Measurements from ENCODE around the gene SCNN1A. TPM values are rescaled to one million over a fixed set of nuclear protein-coding genes. Genes with fewer than 3 reads are reported as not detected.

Gene SCNN1A
- total and polyA plus RNA-seq, 8 donors = 2.3 to 212 (median 3.5) TPM

GRCh38 chr12:6355491-6356373, 19.6 kb downstream of the SCNN1A start:
- no peak overlapping the region for H3K4me3 ChIP-seq
- H3K36me3 ChIP-seq = peaks cover 0 to 9% of the 10 kb centered on the region in 2 donors
- H3K27ac ChIP-seq = peak overlapping the region in 1 of 2 donors; percentile 69
- ATAC-seq (no peak), DNase-seq (no peak)
- intact Hi-C loops (cut with DNase I) = no loop called here
- H3K27me3 ChIP-seq = no peaks in the 10 kb centered on the region
- H3K9me3 ChIP-seq = no peaks in the 10 kb centered on the region
- no peak for TF ChIP-seq CTCF (IDR thresholded peaks at IDR 0.05)
- H3K4me1 ChIP-seq = peaks cover 4 to 78% of the 10 kb centered on the region in 2 donors

- intact Hi-C loops (cut with DNase I) = no loop called here
- Histone ChIP-seq H3K9me3 (no peaks in the 10 kb centered on the region), H3K4me1 (peaks cover 4 to 70% of the 10 kb centered on the region in 2 donors), H3K36me3 (peaks cover 0 to 9% of the 10 kb centered on the region in 2 donors), H3K4me3 (no peak overlapping the region), H3K27ac (no peak overlapping the region), H3K27me3 (no peaks in the 10 kb centered on the region)
- TF ChIP-seq CTCF (IDR thresholded peaks at IDR 0.05) = no peak
- DNase-seq (no peak), ATAC-seq (no peak)
Measured at GRCh38 chr12:6354495-6355393, 20.6 kb downstream of the SCNN1A start.

GRCh38 chr12:6352193-6353173, 22.9 kb downstream of the SCNN1A start:
- intact Hi-C loops (cut with DNase I) = no loop called here
- peak; percentile 11 for ATAC-seq
- no peak for TF ChIP-seq CTCF (IDR thresholded peaks at IDR 0.05)
- no peaks in the 10 kb centered on the region for H3K27me3 ChIP-seq
- H3K4me3 ChIP-seq = no peak overlapping the region
- peak overlapping the region; percentile 30 to 73 for H3K27ac ChIP-seq
- H3K9me3 ChIP-seq = no peaks in the 10 kb centered on the region
- peaks cover 0 to 9% of the 10 kb centered on the region in 2 donors for H3K36me3 ChIP-seq
- H3K4me1 ChIP-seq = peaks cover 4 to 61% of the 10 kb centered on the region in 2 donors
- DNase-seq = no peak

GRCh38 chr12:6351622-6352021, 23.7 kb downstream of the SCNN1A start:
- TF ChIP-seq CTCF (IDR thresholded peaks at IDR 0.05) = no peak
- intact Hi-C loops (cut with DNase I) = no loop called here
- Histone ChIP-seq H3K4me3 (no peak overlapping the region), H3K9me3 (no peaks in the 10 kb centered on the region), H3K27ac (peak overlapping the region in 1 of 2 donors; percentile 73), H3K27me3 (no peaks in the 10 kb centered on the region), H3K36me3 (peaks cover 0 to 9% of the 10 kb centered on the region in 2 donors), H3K4me1 (peaks cover 4 to 61% of the 10 kb centered on the region in 2 donors)
- ATAC-seq = no peak
- DNase-seq = no peak
